CD14-positive monocyte (primary cell): ENCODE data around the gene IFI27L2. TPM values are rescaled to one million over a fixed set of nuclear protein-coding genes. Genes with fewer than 3 reads are reported as not detected.

ENCODE experiments used
- DNase-seq, 3 donors: peaks; one replicate each; pipeline ENCODE4 v3.0.0-alpha.2; 2011 to 2022
- H2AFZ ChIP-seq: 2 replicates; pipeline ENCODE4 v1.6.0; 2012; ENCODE audit warnings: mild to moderate bottlenecking, low read depth, low read length, inconsistent platforms; ENCODE audit not compliant: insufficient read depth, poor library complexity, severe bottlenecking
- H3K27ac ChIP-seq, 2 donors: 1 replicate in 1 of 2; 2 replicates in 1 of 2; pipeline ENCODE4 v1.5.1; 2012 to 2013; ENCODE audit warnings: low read length in 2 of 2, control low read depth in 1 of 2, inconsistent platforms in 1 of 2, low read depth in 1 of 2, mild to moderate bottlenecking in 1 of 2
- H3K27me3 ChIP-seq, 2 donors: one replicate each; pipeline versions ENCODE4 v1.6.0 to v1.6.1; 2011 to 2013; ENCODE audit warnings: low read length in 2 of 2; ENCODE audit not compliant: control insufficient read depth in 2 of 2, insufficient read depth in 2 of 2
- H3K36me3 ChIP-seq, 2 donors: replicated peaks in 1 of 2; 1 replicate in 1 of 2; 2 replicates in 1 of 2; pipeline versions ENCODE4 v1.5.1 to v1.6.1; 2012 to 2013; ENCODE audit warnings: low read length in 2 of 2, control low read depth in 1 of 2, inconsistent platforms in 1 of 2, mild to moderate bottlenecking in 1 of 2; ENCODE audit not compliant: insufficient read depth in 2 of 2, control insufficient read depth in 1 of 2
- H3K4me1 ChIP-seq, 2 donors: 1 replicate in 1 of 2; 2 replicates in 1 of 2; pipeline versions ENCODE4 v1.5.1 to v1.6.1; 2012 to 2013; ENCODE audit warnings: low read length in 2 of 2, control low read depth in 1 of 2, inconsistent platforms in 1 of 2, mild to moderate bottlenecking in 1 of 2, moderate library complexity in 1 of 2; ENCODE audit not compliant: insufficient read depth in 2 of 2, control insufficient read depth in 1 of 2
- H3K4me2 ChIP-seq: replicated peaks from 2 replicates; pipeline ENCODE3; 2012; ENCODE audit warnings: low read length, moderate library complexity, mild to moderate bottlenecking; ENCODE audit not compliant: poor library complexity, severe bottlenecking; ENCODE audit errors: extremely low read depth
- H3K4me3 ChIP-seq, 3 experiments: fragments of 200-600 bp in 1 of 3; sonication (generic) in 1 of 3; replicated peaks in 1 of 3; 1 replicate in 2 of 3; 2 replicates in 1 of 3; pipeline ENCODE4 v1.5.1; 2011 to 2013; ENCODE audit warnings: low read length in 3 of 3, mild to moderate bottlenecking in 3 of 3, control low read depth in 2 of 3, low read depth in 2 of 3, inconsistent platforms in 1 of 3, moderate library complexity in 1 of 3
- H3K79me2 ChIP-seq: 2 replicates; pipeline ENCODE4 v1.6.0; 2012; ENCODE audit warnings: mild to moderate bottlenecking, control low read depth, inconsistent platforms, low read length, moderate library complexity; ENCODE audit not compliant: insufficient read depth
- H3K9ac ChIP-seq: 2 replicates; pipeline ENCODE4 v1.6.0; 2017; ENCODE audit warnings: low read length, mild to moderate bottlenecking; ENCODE audit not compliant: insufficient read depth, poor library complexity, severe bottlenecking
- H3K9me3 ChIP-seq, 2 donors: replicated peaks in 1 of 2; 1 replicate in 1 of 2; 2 replicates in 1 of 2; pipeline versions ENCODE4 v1.5.1 to v1.6.1; 2012 to 2013; ENCODE audit warnings: low read length in 2 of 2, control low read depth in 1 of 2; ENCODE audit not compliant: control insufficient read depth in 1 of 2, insufficient read depth in 1 of 2
- H4K20me1 ChIP-seq: 2 replicates; pipeline ENCODE4 v1.6.0; 2012; ENCODE audit warnings: mild to moderate bottlenecking, low read length, control low read depth, moderate library complexity; ENCODE audit not compliant: insufficient read depth
- H3K27ac Mint-ChIP-seq, 7 donors: one replicate each; pipeline ENCODE4 v1.8.0; 2020; ENCODE audit warnings: mild to moderate bottlenecking in 7 of 7, mixed read lengths in 7 of 7, moderate library complexity in 6 of 7, inconsistent platforms in 2 of 7
- H3K27me3 Mint-ChIP-seq, 3 donors: one replicate each; pipeline ENCODE4 v1.8.0; 2021 to 2022; ENCODE audit warnings: low read depth in 3 of 3, mild to moderate bottlenecking in 3 of 3, mixed read lengths in 3 of 3, moderate library complexity in 3 of 3, inconsistent platforms in 1 of 3
- H3K36me3 Mint-ChIP-seq, 2 donors: one replicate each; pipeline ENCODE4 v1.8.0; 2020; ENCODE audit warnings: mixed read lengths in 2 of 2, inconsistent platforms in 1 of 2, mild to moderate bottlenecking in 1 of 2
- H3K4me1 Mint-ChIP-seq: one replicate; pipeline ENCODE4 v1.8.0; 2020; ENCODE audit warnings: mild to moderate bottlenecking, mixed read lengths
- H3K4me3 Mint-ChIP-seq, 2 donors: one replicate each; pipeline ENCODE4 v1.8.0; 2020; ENCODE audit warnings: mild to moderate bottlenecking in 2 of 2, mixed read lengths in 2 of 2, moderate library complexity in 1 of 2
- H3K9me3 Mint-ChIP-seq, 7 donors: one replicate each; pipeline ENCODE4 v1.8.0; 2020 to 2022; ENCODE audit warnings: mixed read lengths in 7 of 7, mild to moderate bottlenecking in 6 of 7, moderate library complexity in 6 of 7, inconsistent platforms in 2 of 7
- WGBS: methylation state at CpG from one replicate; pipeline ENCODE4 v1.1.5; 2013; ENCODE audit warnings: missing lambda C conversion rate; ENCODE audit not compliant: insufficient coverage; 5-methylcytosine and 5-hydroxymethylcytosine counted together
- intact Hi-C, 2 donors: fragments of 100-400 bp; cut with micrococcal nuclease; formaldehyde crosslinking; loops; one replicate each; pipeline versions ENCODE4 v1.15.0 to v1.15.1; 2023
- polyA plus RNA-seq, 3 donors: library from polyadenylated mRNA; depleted of rRNA in 1 of 3; unstranded in 2 of 3; stranded (reverse) in 1 of 3; fragments of 300-500 nt in 2 of 3; fragments of >200 nt in 1 of 3; fragmentation: Illumina TruSeq in 2 of 3; gene quantifications; 1 replicate in 2 of 3; 2 replicates in 1 of 3; pipeline ENCODE4 v1.2.3, GENCODE V29; 2012 to 2021
- TF ChIP-seq, protein P1 (sequence below): fragments of 200-600 bp; IDR thresholded peaks from one replicate; pipeline ENCODE4 v1.8.0; 2022; ENCODE audit warnings: antibody characterized with exemption, mild to moderate bottlenecking

The IFI27L2 gene
- polyA plus RNA-seq, 3 donors, result 55.4 to 156 (median 96.1) TPM

GRCh38 chr14:94175011-94175745 is 45.8 kb upstream of the IFI27L2 start:
- H4K20me1 ChIP-seq, result no peaks in the 10 kb centered on the region
- peaks cover 0 to 3% of the 10 kb centered on the region in 2 donors for H3K9me3 ChIP-seq
- no peaks in the 10 kb centered on the region for H3K79me2 ChIP-seq
- WGBS, result under 1% methylated on average over 26 of the region's 30 CpGs
- no peak overlapping the region for H3K9ac ChIP-seq
- peaks cover 14 to 18% of the 10 kb centered on the region in 2 donors for H3K4me1 ChIP-seq
- H3K27ac ChIP-seq, result no peak overlapping the region
- H3K4me3 ChIP-seq, result peak overlapping the region in 1 of 3 experiments; percentile 74
- peak overlapping the region in 2 of 7 donors; percentile 10 to 51 for H3K27ac Mint-ChIP-seq
- peaks cover 0 to 12% (median 3%) of the 10 kb centered on the region in 7 donors for H3K9me3 Mint-ChIP-seq
- peaks cover 58 to 82% (median 61%) of the 10 kb centered on the region in 3 donors for H3K27me3 Mint-ChIP-seq
- intact Hi-C loops, result loop anchor here (5.0 to 10.0 kb wide), 4 partner anchors 43 to 240 kb away; no protein-coding TSS in a partner anchor
- H3K36me3 Mint-ChIP-seq, result peaks cover 0 to 5% of the 10 kb centered on the region in 2 donors
- peak overlapping the region; percentile 87 for H3K4me2 ChIP-seq
- no peaks in the 10 kb centered on the region for H3K36me3 ChIP-seq
- peaks cover 19% of the 10 kb centered on the region for H3K4me1 Mint-ChIP-seq
- peak in 1 of 3 donors; percentile 6 for DNase-seq
- TF ChIP-seq, protein P1, sequence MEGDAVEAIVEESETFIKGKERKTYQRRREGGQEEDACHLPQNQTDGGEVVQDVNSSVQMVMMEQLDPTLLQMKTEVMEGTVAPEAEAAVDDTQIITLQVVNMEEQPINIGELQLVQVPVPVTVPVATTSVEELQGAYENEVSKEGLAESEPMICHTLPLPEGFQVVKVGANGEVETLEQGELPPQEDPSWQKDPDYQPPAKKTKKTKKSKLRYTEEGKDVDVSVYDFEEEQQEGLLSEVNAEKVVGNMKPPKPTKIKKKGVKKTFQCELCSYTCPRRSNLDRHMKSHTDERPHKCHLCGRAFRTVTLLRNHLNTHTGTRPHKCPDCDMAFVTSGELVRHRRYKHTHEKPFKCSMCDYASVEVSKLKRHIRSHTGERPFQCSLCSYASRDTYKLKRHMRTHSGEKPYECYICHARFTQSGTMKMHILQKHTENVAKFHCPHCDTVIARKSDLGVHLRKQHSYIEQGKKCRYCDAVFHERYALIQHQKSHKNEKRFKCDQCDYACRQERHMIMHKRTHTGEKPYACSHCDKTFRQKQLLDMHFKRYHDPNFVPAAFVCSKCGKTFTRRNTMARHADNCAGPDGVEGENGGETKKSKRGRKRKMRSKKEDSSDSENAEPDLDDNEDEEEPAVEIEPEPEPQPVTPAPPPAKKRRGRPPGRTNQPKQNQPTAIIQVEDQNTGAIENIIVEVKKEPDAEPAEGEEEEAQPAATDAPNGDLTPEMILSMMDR, result no peak
- peaks cover 59 to 75% of the 10 kb centered on the region in 2 donors for H3K27me3 ChIP-seq
- H2AFZ ChIP-seq, result peak overlapping the region; percentile 30
- peak overlapping the region; percentile 58 to 89 for H3K4me3 Mint-ChIP-seq

- no peak overlapping the region for H3K27ac ChIP-seq
- H3K4me2 ChIP-seq, result peak overlapping the region; percentile 87
- H2AFZ ChIP-seq, result peak overlapping the region; percentile 81
- H3K9me3 ChIP-seq, result peaks cover 0 to 3% of the 10 kb centered on the region in 2 donors
- TF ChIP-seq, protein P1, result no peak
- WGBS, result under 1% methylated on average over 28 of the region's 39 CpGs
- H3K27me3 Mint-ChIP-seq, result peaks cover 60 to 80% (median 63%) of the 10 kb centered on the region in 3 donors
- H3K4me1 ChIP-seq, result peaks cover 14 to 18% of the 10 kb centered on the region in 2 donors
- peaks cover 57 to 71% of the 10 kb centered on the region in 2 donors for H3K27me3 ChIP-seq
- no peaks in the 10 kb centered on the region for H4K20me1 ChIP-seq
- peak overlapping the region in 2 of 3 experiments; percentile 5 to 74 for H3K4me3 ChIP-seq
- peaks cover 0 to 5% of the 10 kb centered on the region in 2 donors for H3K36me3 Mint-ChIP-seq
- H3K27ac Mint-ChIP-seq, result peak overlapping the region in 1 of 7 donors; percentile 10
- no peaks in the 10 kb centered on the region for H3K36me3 ChIP-seq
- H3K79me2 ChIP-seq, result no peaks in the 10 kb centered on the region
- no peak overlapping the region for H3K9ac ChIP-seq
- DNase-seq, result peak in 1 of 3 donors; percentile 10
- intact Hi-C loops, result loop anchor here (5.0 to 10.0 kb wide), 4 partner anchors 42 to 240 kb away; no protein-coding TSS in a partner anchor
- peaks cover 21% of the 10 kb centered on the region for H3K4me1 Mint-ChIP-seq
- H3K4me3 Mint-ChIP-seq, result peak overlapping the region; percentile 58 to 63
- peaks cover 0 to 12% (median 4%) of the 10 kb centered on the region in 7 donors for H3K9me3 Mint-ChIP-seq
Measured at GRCh38 chr14:94174604-94175010, 45.2 kb upstream of the IFI27L2 start.
